Neural progenitor cell (in vitro differentiated cells): ENCODE measurements around the gene IL17RB. TPM values are rescaled to one million over a fixed set of nuclear protein-coding genes. Genes with fewer than 3 reads are reported as not detected.

Experiments used
- DNase-seq: peaks from one replicate; pipeline ENCODE4 v3.0.0-alpha.2; 2016; ENCODE audit warnings: low spot score
- H2AFZ ChIP-seq: fragments of 200-600 bp; sonication (generic); replicated peaks from 2 replicates; pipeline ENCODE4 v1.6.1; 2016; ENCODE audit warnings: antibody characterized with exemption
- H3F3A ChIP-seq: fragments of 200-600 bp; sonication (generic); 2 replicates; pipeline ENCODE4 v1.6.1; 2016; ENCODE audit warnings: antibody characterized with exemption, low read depth
- H3K27ac ChIP-seq: fragments of 200-600 bp; sonication (generic); 2 replicates; pipeline ENCODE4 v1.5.1; 2016; ENCODE audit warnings: mild to moderate bottlenecking
- H3K27me3 ChIP-seq: fragments of 200-600 bp; sonication (generic); 2 replicates; pipeline ENCODE4 v1.6.1; 2016; ENCODE audit warnings: mild to moderate bottlenecking, moderate library complexity
- H3K36me3 ChIP-seq: fragments of 200-600 bp; sonication (generic); 2 replicates; pipeline ENCODE4 v1.5.1; 2016
- H3K4me1 ChIP-seq: fragments of 200-600 bp; sonication (generic); 2 replicates; pipeline ENCODE4 v1.6.1; 2016; ENCODE audit warnings: mixed run types
- H3K4me2 ChIP-seq: fragments of 200-600 bp; sonication (generic); 2 replicates; pipeline ENCODE4 v1.6.1; 2016
- H3K4me3 ChIP-seq: fragments of 200-600 bp; sonication (generic); 2 replicates; pipeline ENCODE4 v1.5.1; 2016
- H3K79me2 ChIP-seq: fragments of 200-600 bp; sonication (generic); 2 replicates; pipeline ENCODE4 v1.6.1; 2016; ENCODE audit warnings: low read depth
- H3K9ac ChIP-seq: fragments of 200-600 bp; sonication (generic); 2 replicates; pipeline ENCODE4 v1.6.1; 2016
- H3K9me3 ChIP-seq: fragments of 200-600 bp; sonication (generic); 2 replicates; pipeline ENCODE4 v1.5.1; 2016; ENCODE audit warnings: low read depth
- H4K20me1 ChIP-seq: fragments of 200-600 bp; sonication (generic); 2 replicates; pipeline ENCODE4 v1.6.1; 2016; ENCODE audit warnings: low read depth
- H3K27ac Mint-ChIP-seq: 3 replicates; pipeline ENCODE4 v1.8.0; 2021; ENCODE audit warnings: mixed read lengths
- H3K27me3 Mint-ChIP-seq: 2 replicates; pipeline ENCODE4 v1.8.0; 2022; ENCODE audit warnings: low read depth, mild to moderate bottlenecking, inconsistent platforms, moderate library complexity, mixed read lengths; ENCODE audit not compliant: insufficient read depth
- H3K36me3 Mint-ChIP-seq: 3 replicates; pipeline ENCODE4 v1.8.0; 2021; ENCODE audit warnings: mixed read lengths
- H3K4me1 Mint-ChIP-seq: 3 replicates; pipeline ENCODE4 v1.8.0; 2021; ENCODE audit warnings: mixed read lengths
- H3K4me3 Mint-ChIP-seq: 3 replicates; pipeline ENCODE4 v1.8.0; 2021; ENCODE audit warnings: mild to moderate bottlenecking, moderate library complexity, mixed read lengths
- H3K9me3 Mint-ChIP-seq: 3 replicates; pipeline ENCODE4 v1.8.0; 2020; ENCODE audit warnings: mixed read lengths
- CTCF ChIP-seq: fragments of 200-600 bp; sonication (generic); IDR thresholded peaks from 2 replicates; pipeline ENCODE4 v1.5.1; 2017; ENCODE audit warnings: antibody characterized with exemption, mild to moderate bottlenecking
- EZH2 ChIP-seq: fragments of 200-600 bp; sonication (generic); IDR thresholded peaks from 2 replicates; pipeline ENCODE4 v1.6.1; 2017; ENCODE audit warnings: antibody characterized with exemption, mild to moderate bottlenecking, moderate library complexity
- EZH2phosphoT487 ChIP-seq: fragments of 200-600 bp; sonication (generic); IDR thresholded peaks from 2 replicates; pipeline ENCODE4 v1.6.1; 2017; ENCODE audit warnings: antibody characterized with exemption
- small RNA-seq: library from RNA; depleted of rRNA; stranded (forward); fragments of <200 nt; gene quantifications from one replicate; pipeline ENCODE3, GENCODE V24; 2015
- total RNA-seq: library from RNA; depleted of rRNA; stranded (reverse); fragments of >200 nt; gene quantifications from 2 replicates; pipeline ENCODE4 v1.2.3, GENCODE V29; 2015; ENCODE audit warnings: low replicate concordance

Gene IL17RB
- total RNA-seq, 1 donor from 2014 or later = 3.4 TPM

GRCh38 chr3:53902067-53902466 lies 55.7 kb downstream of the IL17RB start:
- Histone ChIP-seq H3K27me3 (peaks cover 23% of the 10 kb centered on the region), H3K36me3 (no peaks in the 10 kb centered on the region), H3K9ac (no peak overlapping the region), H3K4me1 (no peaks in the 10 kb centered on the region), H4K20me1 (no peaks in the 10 kb centered on the region), H3K9me3 (no peaks in the 10 kb centered on the region), H3K27ac (no peak overlapping the region), H3F3A (no peaks in the 10 kb centered on the region), H3K4me3 (no peak overlapping the region), H2AFZ (no peak overlapping the region), H3K4me2 (no peak overlapping the region), H3K79me2 (no peaks in the 10 kb centered on the region)
- Mint-ChIP-seq H3K4me3 (no peak overlapping the region), H3K36me3 (no peaks in the 10 kb centered on the region), H3K27me3 (no peaks in the 10 kb centered on the region), H3K9me3 (peaks cover 4% of the 10 kb centered on the region), H3K4me1 (no peaks in the 10 kb centered on the region), H3K27ac (no peak overlapping the region)
- TF ChIP-seq EZH2 (no peak), CTCF (no peak), EZH2phosphoT487 (no peak)
- no peak for DNase-seq

- Histone ChIP-seq H3F3A (no peaks in the 10 kb centered on the region), H3K4me1 (no peaks in the 10 kb centered on the region), H3K9me3 (no peaks in the 10 kb centered on the region), H4K20me1 (no peaks in the 10 kb centered on the region), H3K4me2 (no peak overlapping the region), H3K27me3 (peaks cover 23% of the 10 kb centered on the region), H3K27ac (no peak overlapping the region), H2AFZ (no peak overlapping the region), H3K9ac (no peak overlapping the region), H3K79me2 (no peaks in the 10 kb centered on the region), H3K4me3 (no peak overlapping the region), H3K36me3 (no peaks in the 10 kb centered on the region)
- Mint-ChIP-seq H3K4me1 (no peaks in the 10 kb centered on the region), H3K27me3 (no peaks in the 10 kb centered on the region), H3K9me3 (peaks cover 4% of the 10 kb centered on the region), H3K36me3 (no peaks in the 10 kb centered on the region), H3K27ac (no peak overlapping the region), H3K4me3 (no peak overlapping the region)
- no peak for TF ChIP-seq EZH2phosphoT487
- TF ChIP-seq CTCF = no peak
- no peak for TF ChIP-seq EZH2
- DNase-seq = no peak
Observed at GRCh38 chr3:53902711-53903110, 56.3 kb downstream of the IL17RB start.

- peaks cover 2% of the 10 kb centered on the region for H3K27me3 Mint-ChIP-seq
- DNase-seq = no peak
- H3K4me1 ChIP-seq = no peaks in the 10 kb centered on the region
Observed at GRCh38 chr3:53913401-53913800, 67.0 kb downstream of the IL17RB start.

More at GRCh38 chr3:53913401-53913800, 67.0 kb downstream of the IL17RB start:
- Histone ChIP-seq H3K27ac (no peak overlapping the region), H3K36me3 (no peaks in the 10 kb centered on the region), H4K20me1 (no peaks in the 10 kb centered on the region), H3K9ac (no peak overlapping the region), H3K4me3 (no peak overlapping the region), H3K4me2 (no peak overlapping the region), H3F3A (no peaks in the 10 kb centered on the region), H3K27me3 (peaks cover 56% of the 10 kb centered on the region), H3K9me3 (no peaks in the 10 kb centered on the region), H2AFZ (no peak overlapping the region), H3K79me2 (no peaks in the 10 kb centered on the region)
- Mint-ChIP-seq H3K4me3 (no peak overlapping the region), H3K36me3 (no peaks in the 10 kb centered on the region), H3K9me3 (no peaks in the 10 kb centered on the region), H3K27ac (no peak overlapping the region), H3K4me1 (no peaks in the 10 kb centered on the region)
- TF ChIP-seq CTCF (no peak), EZH2 (no peak), EZH2phosphoT487 (no peak)

Small RNA genes within 50 kb of the gene (small RNA-seq; reads per million reads assigned to genes)
- gene AC012467.1 = not detected

Other genes starting within 250 kb of the IL17RB start
- gene CHDH, start 149 bp upstream of the IL17RB start, total RNA-seq = 1.5 and 5.9 TPM in 2 replicates
- gene ACTR8, start 35.6 kb downstream of the IL17RB start, total RNA-seq = 32.8 and 40.8 TPM in 2 replicates
- gene SELENOK, start 45.3 kb downstream of the IL17RB start, total RNA-seq = 46.9 and 76.6 TPM in 2 replicates